Measurements from ENCODE around the gene TMEM63C.

DNA sequence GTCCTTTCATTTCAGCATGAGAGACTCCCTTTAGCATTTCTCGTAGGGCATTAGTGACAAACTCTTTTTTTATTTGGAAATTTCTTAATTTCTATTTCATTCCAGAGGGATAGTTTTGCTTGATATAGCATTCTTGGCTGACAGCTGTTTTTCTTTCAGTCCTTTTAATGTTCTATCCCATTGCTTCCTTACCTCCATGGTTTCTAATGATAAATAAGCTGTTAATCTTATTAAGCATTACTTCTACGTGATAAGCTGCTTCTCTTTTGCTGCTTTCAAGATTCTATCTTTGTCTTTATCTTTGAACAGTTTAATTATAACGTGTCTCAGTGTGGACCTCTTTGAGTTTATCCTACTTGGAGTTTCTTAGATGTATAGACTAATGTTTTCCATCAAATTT lies 11.6 kb upstream of the TMEM63C start:
- TF ChIP-seq, protein P1, sequence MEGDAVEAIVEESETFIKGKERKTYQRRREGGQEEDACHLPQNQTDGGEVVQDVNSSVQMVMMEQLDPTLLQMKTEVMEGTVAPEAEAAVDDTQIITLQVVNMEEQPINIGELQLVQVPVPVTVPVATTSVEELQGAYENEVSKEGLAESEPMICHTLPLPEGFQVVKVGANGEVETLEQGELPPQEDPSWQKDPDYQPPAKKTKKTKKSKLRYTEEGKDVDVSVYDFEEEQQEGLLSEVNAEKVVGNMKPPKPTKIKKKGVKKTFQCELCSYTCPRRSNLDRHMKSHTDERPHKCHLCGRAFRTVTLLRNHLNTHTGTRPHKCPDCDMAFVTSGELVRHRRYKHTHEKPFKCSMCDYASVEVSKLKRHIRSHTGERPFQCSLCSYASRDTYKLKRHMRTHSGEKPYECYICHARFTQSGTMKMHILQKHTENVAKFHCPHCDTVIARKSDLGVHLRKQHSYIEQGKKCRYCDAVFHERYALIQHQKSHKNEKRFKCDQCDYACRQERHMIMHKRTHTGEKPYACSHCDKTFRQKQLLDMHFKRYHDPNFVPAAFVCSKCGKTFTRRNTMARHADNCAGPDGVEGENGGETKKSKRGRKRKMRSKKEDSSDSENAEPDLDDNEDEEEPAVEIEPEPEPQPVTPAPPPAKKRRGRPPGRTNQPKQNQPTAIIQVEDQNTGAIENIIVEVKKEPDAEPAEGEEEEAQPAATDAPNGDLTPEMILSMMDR (IDR thresholded peaks at IDR 0.05) = no peak
- TF ChIP-seq POLR2A (IDR thresholded peaks at IDR 0.05) = no peak
